Activated gamma-delta T cell treated with anti-CD3 and anti-CD28 coated beads, Interleukin-2, amount 50 U/mL, for 16 hours (primary cell): ENCODE data around the gene CRB3.

ENCODE experiments used
- DNase-seq: peaks from one replicate; pipeline ENCODE4 v3.0.0-alpha.2; 2020; ENCODE audit warnings: low read depth

Gene CRB3

DNA sequence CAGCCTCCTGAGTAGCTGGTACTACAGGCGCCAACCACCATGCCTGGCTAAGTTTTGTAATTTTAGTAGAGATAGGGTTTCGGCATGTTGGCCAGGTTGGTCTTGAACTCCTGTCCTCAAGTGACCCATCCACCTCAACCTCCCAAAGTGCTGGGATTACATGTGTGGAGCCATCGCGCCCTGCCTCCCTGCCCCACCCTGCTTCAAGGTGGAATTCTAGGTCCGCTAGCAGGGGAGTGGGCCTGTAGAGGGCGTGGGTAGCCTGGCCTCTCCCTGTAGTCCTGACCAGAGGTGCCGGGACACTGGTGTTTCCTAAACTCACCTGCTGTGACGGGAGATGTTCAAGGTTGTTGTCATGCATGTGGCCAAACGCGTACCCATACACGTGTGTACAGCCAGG is 30.9 kb upstream of the CRB3 start:
- DNase-seq = no peak

DNA sequence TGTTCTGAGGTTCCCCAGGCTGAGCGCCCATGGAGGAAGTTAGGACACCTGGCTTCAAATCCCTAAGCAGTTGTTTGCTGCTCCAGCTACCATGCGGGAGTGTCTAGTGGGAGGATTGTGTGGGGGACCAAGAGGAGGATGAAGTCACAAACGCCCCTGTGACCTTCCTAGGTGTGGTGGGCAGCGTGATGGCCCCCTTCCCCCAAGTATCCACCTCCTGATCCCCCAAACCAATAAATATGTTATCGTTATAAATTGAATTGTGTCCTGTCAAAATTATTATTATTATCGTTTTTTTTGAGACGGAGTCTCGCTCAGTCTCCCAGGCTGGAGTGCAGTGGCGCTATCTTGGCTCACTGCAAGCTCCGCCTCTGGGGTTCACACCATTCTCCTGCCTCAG is 30.4 kb upstream of the CRB3 start, which contains the start of gene SLC25A41:
SLC25A41 (minus strand) TSS at position 101 of the 400 bp plus-strand sequence; CDS start at position 31, 70 bp downstream.
- no peak for DNase-seq

DNA sequence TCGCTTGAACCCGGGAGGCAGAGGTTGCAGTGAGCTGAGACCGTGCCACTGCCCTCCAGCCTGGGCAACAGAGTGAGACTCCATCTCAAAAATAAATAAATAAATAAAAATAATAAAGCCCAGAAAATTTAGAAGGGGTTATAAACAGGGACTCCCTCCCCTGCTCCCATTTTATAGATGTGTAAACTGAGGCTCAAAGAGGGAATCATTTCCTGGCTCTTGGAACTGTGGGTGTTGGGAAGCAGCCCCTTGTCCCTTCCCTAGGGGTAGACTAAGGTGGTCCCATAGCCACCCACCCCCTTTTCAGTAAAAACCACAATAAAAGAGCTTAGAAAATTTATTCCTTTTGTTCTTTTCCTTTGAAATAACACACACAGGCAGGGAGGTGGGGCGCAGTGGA is 24.3 kb upstream of the CRB3 start:
- DNase-seq = no peak

DNA sequence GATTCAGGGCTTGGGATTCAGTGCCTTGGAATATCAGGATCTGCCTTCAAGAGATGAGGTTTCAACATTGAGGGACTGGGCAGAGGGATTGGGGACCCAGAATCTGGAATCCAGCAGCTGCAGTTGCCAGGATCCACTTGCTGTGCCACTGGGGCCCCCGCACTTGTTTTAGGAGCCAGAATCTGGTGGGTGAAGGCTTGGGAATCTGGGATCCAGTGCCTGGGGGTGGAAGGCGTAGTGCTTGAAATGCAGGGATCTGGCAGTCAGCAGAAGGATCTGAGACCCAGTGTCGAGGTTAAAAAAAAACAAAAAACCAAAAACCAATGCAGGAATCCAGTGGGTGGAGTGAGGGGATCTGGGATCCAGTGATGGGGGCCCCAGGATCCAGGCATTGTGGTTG is 23.2 kb upstream of the CRB3 start:
- no peak for DNase-seq

DNA sequence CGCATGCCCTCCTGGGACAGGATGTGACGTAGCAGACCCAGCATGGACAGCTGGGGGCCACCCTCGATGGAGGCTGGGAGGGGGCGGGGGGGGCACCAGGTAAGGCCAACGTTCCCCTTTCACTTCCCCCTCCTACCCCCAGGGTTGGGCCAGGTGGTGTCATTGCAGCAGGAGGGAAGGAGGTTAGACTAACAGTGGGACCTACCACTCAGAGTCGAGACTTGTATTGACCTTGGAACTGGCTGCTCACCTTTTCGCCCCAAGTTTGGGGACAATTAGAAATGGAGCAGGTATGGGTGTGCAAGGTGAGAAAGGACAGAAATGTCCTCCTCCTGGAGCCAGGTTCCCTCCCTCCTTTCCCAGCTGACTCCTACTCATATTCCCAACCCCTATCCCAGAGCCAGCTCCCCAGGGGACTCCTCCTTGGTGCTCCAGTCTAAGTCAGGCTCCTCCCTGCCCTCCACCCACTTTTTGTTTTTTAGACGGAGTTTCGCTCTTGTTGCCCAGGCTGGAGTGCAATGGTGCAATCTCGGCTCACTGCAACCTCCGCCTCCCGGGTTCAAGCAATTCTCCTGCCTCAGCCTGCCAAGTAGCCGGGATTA is 21.9 kb upstream of the CRB3 start:
- no peak for DNase-seq

DNA sequence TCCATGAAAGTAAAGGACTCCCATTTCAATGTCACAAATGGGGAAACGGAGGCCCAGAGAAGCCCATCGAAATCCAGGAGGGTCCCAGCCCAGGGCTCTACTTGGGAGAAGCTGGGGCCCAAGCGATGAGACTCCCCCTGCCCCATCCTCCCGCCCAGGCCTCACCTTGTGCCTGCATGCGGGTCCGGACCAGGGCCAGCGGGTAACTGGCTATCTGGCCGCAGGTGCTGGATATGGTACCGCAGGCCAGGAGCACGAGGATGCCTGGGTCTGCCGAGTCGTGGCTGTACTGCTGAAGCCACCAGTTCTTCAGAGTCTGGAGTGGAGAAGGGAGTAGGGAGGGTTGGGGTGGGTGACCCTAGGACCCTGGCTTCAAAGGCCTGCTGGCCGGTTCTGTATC is 20.1 kb upstream of the CRB3 start:
- no peak for DNase-seq

DNA sequence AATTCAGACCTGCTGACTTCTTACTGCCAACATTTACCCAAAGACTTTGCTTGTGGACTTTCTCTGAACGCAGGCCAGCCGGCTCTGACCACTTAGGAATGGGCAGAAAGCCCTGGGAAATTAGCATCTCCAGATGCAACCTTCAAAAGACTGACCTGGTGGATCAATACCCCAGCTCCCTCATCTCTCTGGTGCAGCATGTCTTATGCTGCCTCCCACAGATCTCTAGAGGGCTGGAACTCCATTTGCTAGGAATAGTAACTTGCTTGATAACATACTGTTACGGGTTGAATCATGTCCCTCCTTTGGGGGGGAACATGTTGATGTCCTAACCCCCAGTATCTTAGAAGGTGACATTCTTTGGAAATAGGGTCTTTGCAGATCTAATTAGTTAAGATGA is 17.6 kb upstream of the CRB3 start:
- DNase-seq = no peak

DNA sequence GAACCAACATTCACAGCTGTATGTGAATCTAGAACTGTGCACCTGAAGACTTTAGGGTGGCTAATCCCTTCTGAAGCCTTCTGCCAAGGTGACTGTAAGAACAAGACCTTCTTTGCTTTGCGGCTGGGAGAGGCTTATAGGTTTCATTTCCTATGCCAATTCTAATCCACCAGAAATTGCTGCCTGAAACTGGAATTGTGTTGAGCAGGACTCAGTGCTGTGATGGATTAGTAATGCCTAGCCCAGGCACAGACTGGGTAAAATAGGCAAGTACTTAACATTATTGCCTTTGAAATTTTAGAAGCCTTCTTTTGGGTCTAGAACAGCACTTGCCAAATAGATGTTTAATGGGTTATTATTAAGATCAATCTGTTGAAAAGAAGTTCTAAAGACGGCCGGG is 16.0 kb upstream of the CRB3 start:
- DNase-seq = no peak

DNA sequence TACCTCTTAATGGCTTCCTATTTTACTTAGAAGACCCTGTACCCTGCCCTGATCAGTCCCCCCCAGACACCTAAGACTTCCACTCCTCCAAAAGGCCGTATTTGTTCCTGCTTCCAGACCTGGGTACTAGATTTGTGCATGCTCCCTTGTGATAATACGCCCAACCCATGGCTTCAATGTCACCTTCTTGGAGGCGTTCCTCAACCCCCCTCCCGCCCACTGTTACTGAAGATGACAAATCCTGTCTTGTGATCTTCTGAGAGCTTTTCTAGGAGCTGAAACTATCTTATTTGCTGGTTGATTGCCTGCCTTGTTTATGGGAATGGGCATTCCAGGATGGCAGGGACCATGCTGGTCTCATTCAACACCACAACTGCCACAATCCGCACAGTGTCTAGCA is 13.9 kb upstream of the CRB3 start:
- DNase-seq = no peak

DNA sequence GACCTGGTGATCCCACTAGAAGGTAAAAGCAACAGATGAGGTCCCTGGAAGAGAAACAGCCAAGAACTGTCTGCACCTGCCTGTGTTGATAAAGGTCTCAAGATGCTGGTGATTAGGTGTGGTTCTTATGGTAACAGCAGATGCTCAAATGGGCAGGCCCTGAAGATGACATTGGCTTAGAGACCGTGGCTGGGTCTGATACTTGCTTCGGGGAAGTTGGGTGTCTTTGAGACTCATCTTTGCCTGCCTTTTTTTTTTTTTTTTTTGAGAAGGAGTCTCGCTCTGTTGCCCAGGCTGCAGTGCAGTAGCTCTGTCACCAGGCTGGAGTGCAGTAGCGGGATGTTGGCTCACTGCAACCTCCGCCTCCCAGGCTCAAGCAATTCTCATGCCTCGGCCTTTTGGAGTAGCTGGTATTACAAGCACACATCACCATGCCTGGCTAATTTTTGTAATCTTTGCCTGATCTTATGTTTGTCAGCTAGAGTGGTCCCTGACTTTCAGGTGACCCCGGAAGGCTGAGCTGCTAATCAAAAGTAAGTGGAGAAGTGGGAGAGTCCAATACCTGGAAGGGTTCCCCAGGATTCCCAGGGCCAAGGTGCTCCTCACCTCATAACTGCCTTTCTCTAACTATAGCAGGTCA is 12.4 kb upstream of the CRB3 start:
- DNase-seq = no peak

DNA sequence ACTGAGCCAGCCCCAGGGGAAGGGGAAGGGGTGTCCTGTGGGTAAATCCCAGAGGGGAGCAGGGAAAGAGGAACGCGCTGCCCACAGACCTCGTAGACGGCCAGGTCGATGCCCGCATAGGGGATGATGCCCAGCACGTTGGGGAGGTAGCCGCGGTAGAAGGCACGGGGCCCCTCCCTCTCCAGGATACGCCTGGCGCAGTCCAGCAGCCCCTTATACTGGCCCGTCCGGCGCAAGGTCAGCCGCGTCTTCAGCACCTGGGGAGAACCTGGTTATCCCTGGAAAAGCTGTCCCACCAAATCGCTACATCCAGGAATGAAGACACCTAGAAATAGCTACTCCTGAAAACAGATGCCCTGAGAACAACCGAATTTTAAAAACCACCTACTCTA is 11.9 kb upstream of the CRB3 start:
- no peak for DNase-seq

DNA sequence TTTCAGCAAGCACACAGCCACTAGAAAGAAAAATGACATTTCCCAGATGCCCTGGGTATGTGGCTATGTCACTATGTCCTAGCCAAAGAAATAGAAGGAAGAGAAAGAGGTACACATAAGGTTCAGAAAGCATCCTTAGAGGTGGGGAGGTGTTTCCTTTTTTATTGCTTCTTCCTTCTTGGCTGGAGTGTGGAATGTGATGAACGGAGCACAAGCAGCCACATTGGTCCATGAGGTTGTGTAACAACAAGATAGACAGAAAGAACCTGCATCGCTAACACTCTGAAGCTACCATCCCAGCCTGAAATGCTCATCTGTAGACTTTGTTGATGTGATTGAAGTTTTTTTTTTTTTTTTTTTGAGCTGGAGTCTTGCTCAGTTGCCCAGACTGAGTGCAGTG is 11.2 kb upstream of the CRB3 start:
- DNase-seq = no peak

DNA sequence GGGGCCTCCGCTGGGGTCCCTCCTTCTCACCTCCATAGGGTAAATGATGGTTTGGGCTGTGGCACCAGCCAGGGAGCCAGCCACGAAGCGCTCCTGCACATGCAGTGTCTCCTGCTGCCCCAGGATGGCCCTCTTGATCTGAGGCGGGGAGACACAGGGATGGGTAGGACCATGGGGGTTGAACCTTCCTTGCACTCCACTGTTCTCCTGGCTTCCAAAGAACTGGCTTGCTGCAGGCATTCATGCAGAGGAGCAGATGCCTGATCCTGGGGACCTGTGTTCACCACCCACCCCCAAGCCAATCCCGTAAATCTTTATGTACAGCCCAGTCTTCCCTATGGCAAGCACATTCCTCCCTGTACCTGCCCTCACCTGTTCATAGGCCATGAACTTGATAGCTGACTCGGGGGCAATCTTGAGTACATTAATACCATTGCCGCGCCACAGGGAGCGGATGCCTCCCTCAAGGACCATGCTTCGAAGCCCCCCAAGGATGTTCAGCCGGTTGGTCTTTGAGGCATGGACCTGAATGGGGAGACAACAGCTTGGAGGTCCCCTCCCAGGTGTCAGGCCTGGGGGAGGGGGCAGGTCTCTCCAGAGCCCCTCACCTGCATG is 10.0 kb upstream of the CRB3 start:
- no peak for DNase-seq

DNA sequence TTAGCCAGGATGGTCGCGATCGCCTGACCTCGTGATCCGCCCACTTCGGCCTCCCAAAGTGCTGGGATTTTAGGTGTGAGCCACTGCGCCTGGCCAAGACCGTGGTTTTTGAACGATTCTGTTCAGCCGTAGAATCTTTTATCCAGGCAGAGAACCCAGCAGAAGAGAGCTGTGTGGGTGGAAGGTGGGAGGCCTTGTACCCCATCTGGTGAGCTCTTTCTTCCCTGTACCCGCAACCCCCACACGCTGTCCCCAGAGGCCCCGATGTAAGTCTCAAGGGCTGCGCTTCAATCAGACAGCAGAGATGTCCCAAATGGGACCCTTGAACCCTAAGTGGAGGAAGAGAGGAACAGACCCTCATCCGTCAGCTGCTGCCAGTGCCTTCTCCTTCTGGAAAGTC is 8.1 kb upstream of the CRB3 start:
- DNase-seq = no peak

DNA sequence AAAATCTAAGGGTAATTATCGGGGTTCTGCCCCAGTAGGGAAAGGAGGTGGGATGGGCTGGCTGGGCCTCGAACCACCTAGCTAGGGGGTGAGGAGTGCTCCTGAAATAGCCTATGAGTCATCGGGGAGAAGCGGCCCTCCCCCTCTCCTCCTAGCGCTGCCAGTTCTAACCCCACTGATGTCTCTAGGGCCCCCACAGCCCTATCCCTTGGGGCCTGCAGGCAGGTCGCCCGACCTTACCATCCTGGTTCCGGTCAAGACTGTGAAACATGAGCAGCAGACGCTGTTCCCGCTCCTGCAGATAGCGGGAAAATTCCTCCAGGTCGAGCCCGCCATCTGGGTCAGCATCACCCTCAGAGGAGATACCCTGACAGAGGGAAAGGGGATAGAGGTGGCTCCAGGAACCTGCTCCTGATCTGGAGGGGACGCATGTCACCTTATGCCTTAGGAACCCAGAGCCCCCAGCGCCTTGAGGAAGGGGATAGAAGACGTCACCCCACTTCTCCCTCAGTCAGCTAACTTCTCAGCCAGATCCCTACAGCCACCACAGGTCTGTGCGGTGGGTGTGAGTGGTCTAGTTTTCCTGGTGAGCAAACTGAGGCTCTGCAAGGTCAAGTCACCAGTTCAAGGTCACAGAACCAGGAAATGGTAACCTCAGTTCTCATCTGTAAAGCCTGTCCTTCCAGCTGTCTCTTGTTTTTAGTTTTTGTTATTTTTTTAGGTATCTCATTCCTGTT is 5.9 kb upstream of the CRB3 start:
- no peak for DNase-seq

DNA sequence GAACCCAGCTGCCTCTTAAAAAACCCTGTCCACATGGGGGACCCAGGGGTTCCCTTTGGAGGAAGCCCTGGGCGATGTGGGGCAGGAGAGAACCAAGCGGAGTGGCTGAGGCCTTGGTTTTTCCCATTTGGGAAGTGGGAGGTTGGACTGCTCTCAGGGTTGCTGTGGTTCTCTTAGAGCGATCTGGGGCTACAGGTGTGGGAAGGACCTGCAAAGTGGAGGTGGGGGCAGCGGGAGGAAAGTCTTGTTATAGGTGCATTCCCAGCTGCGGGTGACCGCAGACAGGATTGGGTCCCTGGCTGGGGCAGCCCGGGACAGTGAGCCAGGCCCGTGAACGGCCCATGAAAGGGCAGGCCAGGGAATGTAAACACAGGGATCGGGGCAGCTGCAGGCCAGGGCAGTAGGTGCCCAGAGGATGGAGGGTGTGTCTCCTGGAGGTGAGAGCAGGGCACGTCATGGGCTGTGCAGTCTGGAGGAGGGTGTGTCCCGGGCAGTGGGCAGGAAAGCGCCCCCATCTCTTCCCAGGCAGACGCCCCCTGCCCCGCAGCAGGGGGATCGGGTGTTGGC is 5.3 kb upstream of the CRB3 start:
- no peak for DNase-seq

DNA sequence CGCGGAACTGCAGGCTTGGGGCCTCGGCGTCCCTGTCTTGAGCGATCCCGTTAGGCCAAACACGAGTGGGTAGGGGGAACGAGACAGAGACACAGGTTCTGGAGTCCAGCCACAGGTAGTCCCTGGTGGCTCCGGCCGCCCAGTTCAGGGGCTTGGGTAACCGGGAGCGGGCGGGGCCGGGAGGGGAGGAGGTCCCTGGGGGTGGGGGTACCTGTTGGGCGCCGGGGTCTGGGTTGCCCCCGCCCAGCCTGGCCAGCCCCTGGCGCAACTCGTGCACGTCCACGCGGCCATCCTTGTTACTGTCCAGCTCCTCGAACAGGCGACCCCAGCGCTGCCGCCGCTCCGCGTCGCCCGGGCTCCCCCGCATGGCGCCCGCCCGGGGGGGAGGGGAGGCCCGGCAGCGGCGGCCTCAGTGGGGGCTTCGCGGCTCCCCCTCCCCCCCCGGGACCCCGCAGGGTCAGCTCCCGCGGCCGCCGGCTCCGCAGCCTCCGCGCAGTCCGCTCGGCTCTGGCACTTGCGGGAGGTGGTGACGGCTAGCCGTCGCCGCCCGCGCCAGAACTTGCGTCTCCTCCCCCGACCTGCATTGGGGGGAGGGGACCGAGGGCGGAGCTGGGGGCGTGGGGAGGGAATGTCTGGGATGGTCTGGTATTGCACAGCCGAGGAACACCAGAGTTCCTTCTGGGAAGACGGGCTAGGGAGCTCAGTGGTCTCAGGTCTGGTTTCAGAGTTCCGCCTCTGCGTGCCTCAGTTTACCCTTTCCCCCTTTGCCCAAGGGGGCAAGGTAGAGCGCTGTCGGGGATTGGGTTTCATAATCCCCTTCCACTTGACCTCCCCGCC is 4.6 kb upstream of the CRB3 start, which contains the start of gene SLC25A23:
SLC25A23 (minus strand) TSS at position 531 of the 837 bp plus-strand sequence; CDS start at position 367, 164 bp downstream.
- DNase-seq = no peak

DNA sequence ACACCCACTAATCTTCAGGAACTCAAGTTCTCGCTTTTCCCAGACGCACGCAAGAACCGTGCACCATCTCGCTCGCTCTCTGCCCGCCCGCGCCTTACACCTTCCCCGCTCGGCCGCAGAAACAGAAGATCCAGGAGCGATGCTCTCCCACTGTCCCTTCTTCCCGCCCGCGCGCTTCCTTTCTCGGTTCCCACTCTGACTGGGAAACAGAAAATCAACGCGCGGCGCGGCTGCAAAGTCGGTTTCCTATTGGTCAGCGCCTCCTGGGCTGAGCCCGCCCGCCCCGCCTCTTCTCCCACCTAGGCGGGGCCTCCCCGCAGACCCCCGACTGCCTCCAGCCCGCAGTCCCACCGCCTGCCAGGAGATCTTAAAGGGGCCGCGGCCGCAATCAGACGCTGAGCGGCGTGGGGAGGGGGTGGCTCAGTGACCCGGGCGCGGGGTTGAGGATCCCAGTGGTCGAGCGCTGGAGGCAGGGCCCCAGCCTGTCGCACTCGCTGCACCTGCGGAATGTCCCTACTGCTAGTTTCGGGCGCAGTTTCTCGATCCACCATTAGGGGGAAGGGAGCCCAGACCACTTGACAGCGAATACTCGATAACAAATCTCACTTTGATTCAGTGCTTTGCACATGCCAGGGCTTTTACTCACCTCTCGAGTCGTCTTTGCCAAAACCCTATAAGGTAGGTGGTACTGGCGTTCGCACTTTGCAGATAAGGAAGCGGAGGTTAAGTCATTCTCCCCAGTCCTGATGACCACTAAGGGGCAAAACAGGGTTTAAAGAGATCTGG is 3.8 kb upstream of the CRB3 start:
- DNase-seq = peak; percentile 91

DNA sequence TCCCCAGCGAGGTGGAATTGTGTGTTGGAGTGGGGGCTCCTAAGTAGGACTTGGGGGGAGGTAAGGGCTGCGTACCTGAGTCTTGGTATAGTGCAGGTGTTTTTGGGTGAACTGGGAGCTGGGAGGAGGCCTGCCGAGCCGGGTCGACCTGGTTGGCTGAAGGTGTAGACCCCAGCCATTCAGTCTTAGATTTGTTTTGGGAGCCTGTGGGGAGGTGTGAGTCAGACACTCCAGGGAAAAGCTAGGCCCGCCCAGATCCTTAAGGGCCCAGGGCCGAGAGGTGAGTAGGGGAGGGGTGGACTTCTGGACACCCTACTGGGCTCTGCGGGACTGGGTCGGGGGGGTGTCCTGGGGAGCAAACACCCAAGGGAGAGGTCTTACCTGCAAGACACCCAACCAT is 935 bp downstream of the CRB3 start:
- DNase-seq = no peak

DNA sequence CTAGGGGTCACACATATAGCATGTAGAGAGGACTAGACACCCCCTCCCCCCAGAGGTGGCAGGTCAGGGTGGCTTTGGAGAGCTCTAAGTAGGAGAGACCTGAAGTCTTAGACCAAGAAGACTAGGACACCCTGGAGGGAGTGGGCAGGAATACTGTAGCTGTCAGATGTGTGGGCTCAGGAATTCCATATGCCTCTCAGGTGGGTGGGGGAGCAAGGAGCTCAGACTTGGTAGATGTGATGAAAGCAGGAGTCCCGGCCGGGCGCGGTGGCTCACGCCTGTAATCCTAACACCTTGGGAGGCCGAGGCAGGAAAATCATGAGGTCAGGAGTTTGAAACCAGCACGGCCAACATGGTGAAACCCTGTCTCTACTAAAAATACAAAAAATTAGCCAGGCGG is 1.6 kb downstream of the CRB3 start:
- DNase-seq = no peak
